Ovary (tissue), 3 donors: ENCODE measurements around the gene NCAN.

Experiments used
- CTCF ChIP-seq, 3 donors: fragments of 450-650 bp in 2 of 3; fragments of 200-600 bp in 1 of 3; IDR thresholded peaks; one replicate each; pipeline versions ENCODE4 v1.5.1 to v1.8.0; 2016 to 2022; ENCODE audit warnings: antibody characterized with exemption in 3 of 3, mild to moderate bottlenecking in 1 of 3
- POLR2A ChIP-seq: fragments of 450-650 bp; IDR thresholded peaks from one replicate; pipeline ENCODE4 v1.6.1; 2017; ENCODE audit warnings: antibody characterized with exemption, mild to moderate bottlenecking, moderate library complexity
- donor health status: DM: no; HTN: no; CAD: no.

DNA sequence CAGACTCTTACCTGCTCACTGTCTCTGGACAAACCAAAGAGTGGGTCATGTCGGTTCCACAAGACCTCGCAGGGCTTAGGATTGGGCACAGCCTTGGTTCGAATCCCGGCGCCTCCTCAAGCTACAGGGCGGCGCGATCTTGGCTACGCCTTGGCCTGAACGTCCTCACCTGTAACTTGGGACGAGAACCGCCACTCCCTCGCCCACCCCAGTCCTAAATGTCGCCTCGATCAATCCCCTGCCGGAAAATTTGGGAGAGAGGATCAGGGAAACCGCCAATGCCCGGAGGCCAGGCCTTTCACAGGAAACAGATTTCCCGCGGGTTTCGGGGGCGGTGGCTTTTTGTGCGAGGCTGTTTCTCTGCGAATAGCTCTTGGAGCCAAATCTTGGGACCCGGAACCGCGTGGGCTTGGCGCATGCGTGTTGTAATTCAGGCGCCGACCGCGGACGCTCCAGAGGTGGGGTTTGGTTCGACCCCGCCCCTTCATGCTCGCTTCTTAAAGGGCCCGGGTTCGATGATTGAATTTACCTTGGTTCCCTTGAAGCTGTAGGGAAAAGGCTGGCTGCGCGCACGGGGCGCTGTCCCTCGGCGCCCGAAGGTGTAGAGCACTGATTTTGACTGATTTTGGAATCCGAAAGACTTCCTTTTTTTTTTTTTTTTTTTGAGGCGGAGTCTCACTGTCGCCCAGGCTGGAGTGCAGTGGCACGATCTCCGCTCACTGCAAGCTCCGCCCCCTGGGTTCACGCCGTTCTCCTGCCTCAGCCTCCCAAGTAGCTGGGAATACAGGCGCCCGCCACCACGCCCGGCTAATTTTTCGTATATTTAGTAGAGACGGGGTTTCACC, 8.5 kb upstream of the NCAN start, which contains the start of gene NR2C2AP:
- TF ChIP-seq POLR2A (no peak), CTCF (IDR thresholded peaks at IDR 0.05) (peak in 1 of 3 donors; percentile 4)
